H1 (cell line): Measurements from ENCODE around the gene EEF1AKMT3.

Experiments
- CTCF ChIP-seq, 3 experiments: IDR thresholded peaks; 1 replicate in 2 of 3; 2 replicates in 1 of 3; pipeline versions ENCODE4 v1.5.1 to v1.6.1; 2011; ENCODE audit warnings: low read length in 3 of 3, mild to moderate bottlenecking in 3 of 3, inconsistent platforms in 2 of 3, low read depth in 1 of 3, moderate library complexity in 1 of 3; ENCODE audit not compliant: insufficient read depth in 1 of 3; ENCODE audit errors: control extremely low read depth in 1 of 3
- GABPA ChIP-seq: IDR thresholded peaks from 2 replicates; pipeline ENCODE4 v1.6.1; 2011; ENCODE audit warnings: mild to moderate bottlenecking, low read length, moderate library complexity, borderline replicate concordance; ENCODE audit not compliant: insufficient read depth
- POLR2AphosphoS5 ChIP-seq: IDR thresholded peaks from 2 replicates; pipeline ENCODE4 v1.6.1; 2011; ENCODE audit warnings: low read depth, low read length
- RFX5 ChIP-seq: IDR thresholded peaks from 2 replicates; pipeline ENCODE4 v1.6.1; 2011; ENCODE audit warnings: low read depth, low read length, improper control_type of control experiment, borderline replicate concordance

GRCh38 chr12:57795354-57795753 is 22.9 kb downstream of the EEF1AKMT3 start:
- TF ChIP-seq CTCF (IDR thresholded peaks at IDR 0.05; ENCODE audit: control extremely low read depth in 1 of 3, insufficient read depth in 1 of 3, low read depth in 1 of 3, low read length in 3 of 3) (no peak), GABPA (no peak), RFX5 (no peak), POLR2AphosphoS5 (no peak)
